RWPE1 (cell line): Measurements from ENCODE around the gene PDGFA.

Source experiments
- CTCF ChIA-PET: fragments of 350-600 bp; sonication (Branson Sonifier 250); formaldehyde crosslinking; extraction: SDS; loops from one replicate; lab custom pipeline; 2021; lab: Yijun Ruan, JAX
- POLR2A ChIA-PET: fragments of 400-600 bp; formaldehyde crosslinking; extraction: SDS; loops from one replicate; lab custom pipeline; 2020; ENCODE audit warnings: antibody characterized with exemption; ENCODE audit not compliant: low non-redundant PET; lab: Yijun Ruan, JAX
- DNase-seq: peaks from one replicate; pipeline ENCODE4 v3.0.0; 2012; ENCODE audit warnings: low spot score
- H3K27ac ChIP-seq: fragments of 450-650 bp; 2 replicates; pipeline ENCODE4 v1.5.1; 2017
- CTCF ChIP-seq: fragments of 450-650 bp; conservative IDR thresholded peaks from 2 replicates; pipeline ENCODE4 v1.5.1; 2017; ENCODE audit warnings: low read depth, mild to moderate bottlenecking

Gene PDGFA

DNA sequence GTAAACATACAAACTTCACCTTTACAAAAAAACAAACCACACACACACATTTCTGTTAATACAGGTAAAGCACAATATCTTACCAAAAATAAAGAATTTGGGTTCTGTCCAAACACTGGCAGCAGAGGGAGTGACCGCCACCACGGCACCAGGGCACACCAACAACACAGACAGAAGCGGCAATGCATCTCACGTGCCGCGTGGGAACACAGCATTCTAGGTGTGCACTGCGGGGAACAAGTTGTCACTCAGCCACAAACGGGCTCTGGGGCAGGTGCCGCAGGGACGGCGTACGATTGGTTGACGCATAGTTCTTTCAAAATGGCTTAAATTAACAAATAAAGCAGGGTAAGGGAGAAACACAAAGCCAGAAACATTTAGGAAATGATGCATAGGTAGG, 22.3 kb downstream of the PDGFA start:
- CTCF ChIA-PET: interaction anchor here (0.6 to 0.9 kb wide), 2 partner anchors 128 to 164 kb away, joined by 3 read pairs; no protein-coding TSS in a partner anchor

DNA sequence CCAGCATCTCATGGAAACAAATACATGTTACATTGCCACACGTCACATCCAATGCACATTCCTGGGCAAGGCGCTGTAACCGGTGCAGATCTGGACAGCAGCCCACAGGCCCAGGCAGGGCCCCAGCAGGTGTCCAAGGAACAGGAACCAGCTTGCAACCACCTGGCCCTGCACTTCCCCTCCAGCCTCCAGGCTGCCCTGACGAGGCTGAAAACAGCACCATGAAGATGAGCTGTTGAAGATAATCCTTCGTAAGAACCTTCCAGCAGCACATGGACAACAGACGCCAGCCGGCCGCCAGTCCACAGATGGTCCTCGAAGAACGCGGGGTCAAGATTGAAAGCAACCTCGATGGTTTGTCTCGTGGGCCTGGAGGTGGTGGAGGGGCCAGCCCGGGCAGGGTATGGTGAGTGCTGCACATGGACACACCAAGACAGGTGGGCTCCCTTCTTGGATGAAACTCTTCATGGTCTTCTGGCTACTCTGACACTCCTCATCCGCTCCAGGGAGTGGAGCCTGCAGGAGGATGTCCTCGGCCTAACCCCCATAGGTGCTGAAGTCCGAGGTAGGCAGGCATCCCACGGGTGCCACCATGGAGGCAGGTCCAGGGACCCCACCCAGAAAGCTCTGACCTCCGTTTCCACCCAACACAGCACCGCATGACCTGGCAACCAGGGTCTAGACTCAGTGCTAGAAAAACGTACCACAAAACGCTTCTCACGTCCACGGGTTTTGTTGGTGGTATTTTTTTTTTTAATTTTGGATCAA, 22.9 kb downstream of the PDGFA start:
- H3K27ac ChIP-seq: peak overlapping the region; percentile 88
- CTCF ChIA-PET: no interaction called here
- DNase-seq: peak; percentile 77
- no peak for TF ChIP-seq CTCF
- POLR2A ChIA-PET: no interaction called here

More for the DNA sequence above, 22.3 kb downstream of the PDGFA start:
- no peak for TF ChIP-seq CTCF
- no peak for DNase-seq
- POLR2A ChIA-PET: no interaction called here
- H3K27ac ChIP-seq: peak overlapping the region; percentile 88

GRCh38 chr7:495761-496321, 23.8 kb downstream of the PDGFA start:
- no peak for DNase-seq
- CTCF ChIA-PET: interaction anchor here (0.7 kb wide), 1 partner anchor 24 kb away, joined by 4 read pairs; no protein-coding TSS in a partner anchor
- no peak for TF ChIP-seq CTCF
- H3K27ac ChIP-seq: peak overlapping the region; percentile 88
- POLR2A ChIA-PET: no interaction called here

- ChIA-PET POLR2A (no interaction called here), CTCF (interaction anchor here (0.7 kb wide), 1 partner anchor 24 kb away, joined by 4 read pairs; no protein-coding TSS in a partner anchor)
- H3K27ac ChIP-seq: peak overlapping the region; percentile 88
- TF ChIP-seq CTCF: no peak
- no peak for DNase-seq
Measured at GRCh38 chr7:495326-495725, 24.3 kb downstream of the PDGFA start.

- H3K27ac ChIP-seq: peak overlapping the region; percentile 88
- CTCF ChIA-PET: no interaction called here
- TF ChIP-seq CTCF: no peak
- no peak for DNase-seq
- POLR2A ChIA-PET: no interaction called here
Measured at GRCh38 chr7:494906-495305, 24.7 kb downstream of the PDGFA start.

DNA sequence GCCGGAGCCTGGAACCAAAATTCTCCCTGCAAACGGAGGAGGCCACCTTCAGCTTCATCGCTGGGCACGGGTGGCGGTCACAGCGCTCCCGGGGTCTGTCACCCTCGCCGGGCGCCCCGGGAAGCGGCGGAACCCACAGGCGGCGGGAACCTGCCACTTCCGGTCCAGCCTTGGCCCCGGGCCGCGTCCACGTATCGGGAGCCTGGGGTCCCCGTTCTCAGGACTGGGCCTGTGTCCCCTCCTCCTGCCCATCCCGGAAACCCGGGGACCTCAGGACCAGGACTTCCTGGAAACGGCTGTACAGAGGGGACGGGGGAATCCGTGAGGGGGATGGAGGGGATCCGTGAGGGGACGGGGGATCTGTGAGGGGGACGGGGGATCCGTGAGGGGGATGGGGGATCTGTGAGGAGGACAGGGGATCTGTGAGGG, 25.4 kb downstream of the PDGFA start:
- ChIA-PET CTCF (no interaction called here), POLR2A (no interaction called here)
- DNase-seq: peak; percentile 73
- TF ChIP-seq CTCF: no peak
- peak overlapping the region; percentile 88; the same call in 1 of the 2 replicates for H3K27ac ChIP-seq
